Stomach (tissue), 4 donors: ENCODE results near the gene ANKRD42.

ENCODE experiments used
- EP300 ChIP-seq: sonication (generic); formaldehyde crosslinking; IDR thresholded peaks from one replicate; pipeline ENCODE4 v1.6.1; 2017; ENCODE audit warnings: antibody characterized with exemption
- POLR2A ChIP-seq, 4 donors: fragments of 450-650 bp; IDR thresholded peaks; one replicate each; pipeline ENCODE4 v1.6.1; 2016; ENCODE audit warnings: antibody characterized with exemption in 4 of 4, control low read depth in 2 of 4, mild to moderate bottlenecking in 1 of 4, moderate library complexity in 1 of 4
- POLR2AphosphoS5 ChIP-seq, 3 donors: sonication (generic); formaldehyde crosslinking; IDR thresholded peaks; one replicate each; pipeline ENCODE4 v1.6.1; 2016; ENCODE audit warnings: antibody characterized with exemption in 3 of 3
- TF ChIP-seq, protein P1 (sequence below), 7 experiments: fragments of 450-650 bp in 4 of 7; fragments of 200-600 bp in 3 of 7; sonication (generic) in 3 of 7; IDR thresholded peaks; one replicate each; pipeline ENCODE4 v1.5.1; 2016 to 2019; ENCODE audit warnings: antibody characterized with exemption in 7 of 7, control low read depth in 2 of 7, mild to moderate bottlenecking in 1 of 7

DNA sequence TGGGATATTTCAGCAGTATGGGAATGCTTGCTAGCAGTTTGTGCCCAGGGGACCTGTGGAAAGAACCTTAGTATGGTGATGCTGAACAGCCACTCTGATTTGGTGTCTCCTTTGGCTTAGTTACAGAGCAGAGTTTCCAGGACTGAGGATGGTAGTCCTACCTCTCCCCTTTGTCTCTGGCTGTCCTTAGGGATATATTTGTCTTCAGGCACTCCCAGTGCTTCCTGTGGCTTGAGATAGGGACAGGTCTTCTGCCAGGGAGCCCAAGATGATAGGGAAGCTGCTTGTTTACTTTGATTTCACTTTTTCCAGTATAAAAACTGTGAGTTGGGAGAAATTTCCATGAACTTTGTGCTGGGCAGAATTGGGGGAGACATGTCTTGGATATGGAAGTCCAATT lies 28.2 kb downstream of the ANKRD42 start:
- TF ChIP-seq, protein P1, sequence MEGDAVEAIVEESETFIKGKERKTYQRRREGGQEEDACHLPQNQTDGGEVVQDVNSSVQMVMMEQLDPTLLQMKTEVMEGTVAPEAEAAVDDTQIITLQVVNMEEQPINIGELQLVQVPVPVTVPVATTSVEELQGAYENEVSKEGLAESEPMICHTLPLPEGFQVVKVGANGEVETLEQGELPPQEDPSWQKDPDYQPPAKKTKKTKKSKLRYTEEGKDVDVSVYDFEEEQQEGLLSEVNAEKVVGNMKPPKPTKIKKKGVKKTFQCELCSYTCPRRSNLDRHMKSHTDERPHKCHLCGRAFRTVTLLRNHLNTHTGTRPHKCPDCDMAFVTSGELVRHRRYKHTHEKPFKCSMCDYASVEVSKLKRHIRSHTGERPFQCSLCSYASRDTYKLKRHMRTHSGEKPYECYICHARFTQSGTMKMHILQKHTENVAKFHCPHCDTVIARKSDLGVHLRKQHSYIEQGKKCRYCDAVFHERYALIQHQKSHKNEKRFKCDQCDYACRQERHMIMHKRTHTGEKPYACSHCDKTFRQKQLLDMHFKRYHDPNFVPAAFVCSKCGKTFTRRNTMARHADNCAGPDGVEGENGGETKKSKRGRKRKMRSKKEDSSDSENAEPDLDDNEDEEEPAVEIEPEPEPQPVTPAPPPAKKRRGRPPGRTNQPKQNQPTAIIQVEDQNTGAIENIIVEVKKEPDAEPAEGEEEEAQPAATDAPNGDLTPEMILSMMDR (IDR thresholded peaks at IDR 0.05): no peak
- TF ChIP-seq POLR2A (IDR thresholded peaks at IDR 0.05) (no peak), POLR2AphosphoS5 (IDR thresholded peaks at IDR 0.05) (no peak), EP300 (no peak)
